Pancreas (tissue), 10 donors: Measurements from ENCODE around the gene KRT9. TPM values are rescaled to one million over a fixed set of nuclear protein-coding genes. Genes with fewer than 3 reads are reported as not detected.

Source experiments
- ATAC-seq, 4 donors: fragments of 200-7000 bp; cut with Tn5 transposase; one replicate each; pipeline versions ENCODE4 v1.8.0 to v1.9.1; 2020; ENCODE audit warnings: mild to moderate bottlenecking in 4 of 4, moderate library complexity in 4 of 4
- DNase-seq, 6 donors: peaks; one replicate each; pipeline ENCODE4 v3.0.0-alpha.2; 2020
- FAIRE-seq: peaks from 2 replicates; lab custom pipeline; 2012; peaks lifted over from hg19 to GRCh38; lab: Jason Lieb, UNC
- H3K27ac ChIP-seq, 4 donors: fragments of 200-600 bp; sonication (generic); 1 replicate in 3 of 4; 2 replicates in 1 of 4; pipeline versions ENCODE4 v1.5.0 to v1.8.0; 2020
- H3K27me3 ChIP-seq, 4 donors: fragments of 200-600 bp; one replicate each; pipeline ENCODE4 v1.8.0; 2021
- H3K36me3 ChIP-seq, 3 donors: fragments of 200-600 bp; sonication (generic) in 1 of 3; one replicate each; pipeline versions ENCODE4 v1.5.0 to v1.8.0; 2020 to 2021
- H3K4me1 ChIP-seq, 3 donors: fragments of 200-600 bp; one replicate each; pipeline ENCODE4 v1.8.0; 2021
- H3K4me3 ChIP-seq, 4 donors: fragments of 200-600 bp; sonication (generic) in 2 of 4; one replicate each; pipeline versions ENCODE4 v1.5.0 to v1.8.0; 2020 to 2021
- H3K9me3 ChIP-seq, 4 donors: fragments of 200-600 bp; one replicate each; pipeline ENCODE4 v1.8.0; 2021
- WGBS, 2 donors: extraction: QIAGEN DNeasy Blood & Tissue Kit; methylation state at CpG; one replicate each; pipeline ENCODE4 v1.1.7; 2013; 5-methylcytosine and 5-hydroxymethylcytosine counted together
- intact Hi-C, 3 donors: fragments of 100-400 bp; cut with DNase I; formaldehyde crosslinking; loops; one replicate each; pipeline versions ENCODE4 v1.11.1 to v1.14.2; 2022
- polyA plus RNA-seq, 2 donors: library from polyadenylated mRNA; stranded (reverse); fragments of 200-250 nt; gene quantifications; one replicate each; pipeline ENCODE4 v1.2.3, GENCODE V29; 2013
- total RNA-seq, 6 donors: library from RNA; stranded (reverse); fragmentation: NEBNext Ultra II Directional in 4 of 6; extraction: Animal tissue kit (Norgen Biotek cat#: 25700) in 4 of 6; gene quantifications; one replicate each; pipeline versions ENCODE4 v1.2.1 to v1.2.4, GENCODE V29; 2021 to 2023
- TF ChIP-seq, protein P1 (sequence below), 4 donors: fragments of 200-600 bp; sonication (generic) in 3 of 4; IDR thresholded peaks; one replicate each; pipeline versions ENCODE4 v1.5.0 to v1.8.0; 2021; ENCODE audit warnings: antibody characterized with exemption in 4 of 4
- donor health status: healthy with polysubstance abuse.
- donor health status: DM: no; HTN: no; CAD: no; lungs with moderate emphysema.
- donor health status: DM: no; HTN: no; CAD: no.
- donor health status: control.
- donor health status: control.
- donor health status: Bipolar disorder and iron deficiency.
- donor health status: DM: yes; HTN: yes; CAD: no.
- donor health status: DM: no; HTN: no; CAD: no.
- donor health status: DM: no; HTN: no; CAD: no.
- donor health status: DM: yes; HTN: yes; CAD: no.

The KRT9 gene
- total and polyA plus RNA-seq, 8 donors = not detected

DNA sequence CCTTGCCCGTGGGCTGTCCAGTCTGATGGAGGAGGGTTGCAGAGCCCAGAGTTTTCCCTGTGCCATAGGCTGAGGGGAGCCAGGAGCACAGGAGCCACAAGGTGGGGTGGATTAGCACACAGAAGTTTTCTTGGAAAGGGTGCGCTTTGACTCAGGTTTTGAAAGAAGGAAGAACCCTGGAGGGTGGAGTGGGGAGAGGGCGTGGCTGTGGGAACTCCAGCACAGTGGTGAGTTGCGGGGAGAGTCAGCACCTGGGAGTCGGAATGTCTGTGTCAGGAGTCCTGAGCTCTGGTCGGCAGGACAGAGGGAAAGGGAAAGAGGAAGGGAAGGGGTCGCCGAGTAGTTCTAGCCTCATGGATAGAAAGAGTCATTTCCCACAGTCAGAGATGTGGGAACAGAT is 23.7 kb upstream of the KRT9 start:
- 55 to 60% methylated on average over 8 of the region's 8 CpGs for WGBS, 2 donors
- no peak for DNase-seq
- H3K27me3 ChIP-seq = no peaks in the 10 kb centered on the region

DNA sequence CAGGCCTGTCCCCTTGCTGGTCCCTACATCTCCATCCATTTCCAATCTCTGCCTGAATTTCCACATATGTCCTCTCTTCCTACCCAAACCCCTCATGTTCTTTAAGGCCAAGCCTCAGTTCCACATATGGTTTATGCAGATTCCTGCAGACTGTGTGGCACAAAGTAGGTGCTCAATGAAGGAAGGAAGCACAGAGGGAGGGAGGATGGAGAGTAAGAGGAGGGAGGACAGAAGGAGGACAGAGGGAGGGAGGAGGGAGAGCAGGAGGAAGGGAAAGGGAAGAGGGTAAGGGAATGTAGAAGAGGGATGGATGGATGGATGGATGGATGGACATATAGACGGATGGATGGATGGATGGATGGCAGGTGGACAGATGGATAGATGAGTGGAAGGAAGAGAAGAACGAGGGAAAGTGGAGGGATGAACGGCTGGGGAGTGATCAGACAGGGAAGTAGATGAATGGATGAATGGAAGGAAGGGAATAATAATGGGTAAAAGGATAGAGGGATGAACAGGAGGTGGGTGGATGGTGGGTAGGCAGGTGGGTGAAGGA is 22.6 kb upstream of the KRT9 start:
- Histone ChIP-seq H3K27ac (no peak overlapping the region), H3K27me3 (no peaks in the 10 kb centered on the region), H3K9me3 (no peaks in the 10 kb centered on the region), H3K4me1 (no peaks in the 10 kb centered on the region), H3K36me3 (no peaks in the 10 kb centered on the region), H3K4me3 (no peak overlapping the region)
- TF ChIP-seq, protein P1, sequence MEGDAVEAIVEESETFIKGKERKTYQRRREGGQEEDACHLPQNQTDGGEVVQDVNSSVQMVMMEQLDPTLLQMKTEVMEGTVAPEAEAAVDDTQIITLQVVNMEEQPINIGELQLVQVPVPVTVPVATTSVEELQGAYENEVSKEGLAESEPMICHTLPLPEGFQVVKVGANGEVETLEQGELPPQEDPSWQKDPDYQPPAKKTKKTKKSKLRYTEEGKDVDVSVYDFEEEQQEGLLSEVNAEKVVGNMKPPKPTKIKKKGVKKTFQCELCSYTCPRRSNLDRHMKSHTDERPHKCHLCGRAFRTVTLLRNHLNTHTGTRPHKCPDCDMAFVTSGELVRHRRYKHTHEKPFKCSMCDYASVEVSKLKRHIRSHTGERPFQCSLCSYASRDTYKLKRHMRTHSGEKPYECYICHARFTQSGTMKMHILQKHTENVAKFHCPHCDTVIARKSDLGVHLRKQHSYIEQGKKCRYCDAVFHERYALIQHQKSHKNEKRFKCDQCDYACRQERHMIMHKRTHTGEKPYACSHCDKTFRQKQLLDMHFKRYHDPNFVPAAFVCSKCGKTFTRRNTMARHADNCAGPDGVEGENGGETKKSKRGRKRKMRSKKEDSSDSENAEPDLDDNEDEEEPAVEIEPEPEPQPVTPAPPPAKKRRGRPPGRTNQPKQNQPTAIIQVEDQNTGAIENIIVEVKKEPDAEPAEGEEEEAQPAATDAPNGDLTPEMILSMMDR (IDR thresholded peaks at IDR 0.05) = no peak
- DNase-seq (no peak), FAIRE-seq (no peak), ATAC-seq (no peak)
- intact Hi-C loops = no loop called here
- 20 to 74% methylated on average over 3 of the region's 3 CpGs for WGBS, 2 donors

More for the DNA sequence above, 23.7 kb upstream of the KRT9 start:
- no peak overlapping the region for H3K27ac ChIP-seq
- TF ChIP-seq, protein P1 (IDR thresholded peaks at IDR 0.05) = no peak
- no peaks in the 10 kb centered on the region for H3K9me3 ChIP-seq
- intact Hi-C loops = no loop called here
- FAIRE-seq (no peak), ATAC-seq (no peak)
- H3K4me3 ChIP-seq = no peak overlapping the region
- no peaks in the 10 kb centered on the region for H3K36me3 ChIP-seq
- no peaks in the 10 kb centered on the region for H3K4me1 ChIP-seq

DNA sequence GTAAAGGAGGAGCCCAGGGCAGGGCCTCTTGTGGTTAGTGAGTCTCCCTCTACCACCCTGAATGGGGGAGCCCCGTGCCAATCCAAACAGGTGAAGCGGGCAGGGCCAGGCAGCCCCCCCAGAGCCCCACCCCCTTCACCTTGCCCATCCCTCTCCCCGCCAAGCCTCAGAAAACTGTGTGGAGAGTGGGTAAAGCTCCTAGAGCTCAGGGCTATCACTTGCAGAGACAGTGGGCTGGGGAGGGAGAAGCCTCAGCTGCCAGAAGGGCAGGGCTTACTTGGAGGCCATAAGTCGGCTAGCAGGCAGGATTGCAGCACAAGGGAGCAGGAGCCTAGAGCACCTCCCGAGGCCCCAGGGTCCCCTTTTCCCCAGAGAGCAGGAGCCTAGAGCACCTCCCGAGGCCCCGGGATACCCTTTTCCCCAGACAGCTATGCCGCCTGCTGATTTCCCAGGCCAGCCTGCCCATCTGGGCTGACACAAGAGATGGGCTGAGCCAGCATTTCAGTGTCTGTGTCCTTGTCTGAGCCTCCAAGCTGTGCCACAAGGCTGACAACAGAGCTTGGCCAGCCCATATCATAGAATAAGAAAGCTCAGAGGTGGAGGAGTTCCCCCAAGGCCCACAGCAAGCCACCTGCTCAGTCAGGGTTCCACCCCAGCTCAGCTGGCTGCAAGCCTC is 21.6 kb upstream of the KRT9 start:
- ATAC-seq = peak in 1 of 4 donors; percentile 56
- no peak overlapping the region for H3K4me3 ChIP-seq
- no peak for FAIRE-seq
- no peaks in the 10 kb centered on the region for H3K27me3 ChIP-seq
- 55 to 72% methylated on average over 8 of the region's 8 CpGs for WGBS, 2 donors
- TF ChIP-seq, protein P1 (IDR thresholded peaks at IDR 0.05) = no peak
- H3K4me1 ChIP-seq = no peaks in the 10 kb centered on the region
- no peak for DNase-seq
- intact Hi-C loops = no loop called here
- H3K36me3 ChIP-seq = no peaks in the 10 kb centered on the region
- H3K27ac ChIP-seq = no peak overlapping the region
- no peaks in the 10 kb centered on the region for H3K9me3 ChIP-seq

DNA sequence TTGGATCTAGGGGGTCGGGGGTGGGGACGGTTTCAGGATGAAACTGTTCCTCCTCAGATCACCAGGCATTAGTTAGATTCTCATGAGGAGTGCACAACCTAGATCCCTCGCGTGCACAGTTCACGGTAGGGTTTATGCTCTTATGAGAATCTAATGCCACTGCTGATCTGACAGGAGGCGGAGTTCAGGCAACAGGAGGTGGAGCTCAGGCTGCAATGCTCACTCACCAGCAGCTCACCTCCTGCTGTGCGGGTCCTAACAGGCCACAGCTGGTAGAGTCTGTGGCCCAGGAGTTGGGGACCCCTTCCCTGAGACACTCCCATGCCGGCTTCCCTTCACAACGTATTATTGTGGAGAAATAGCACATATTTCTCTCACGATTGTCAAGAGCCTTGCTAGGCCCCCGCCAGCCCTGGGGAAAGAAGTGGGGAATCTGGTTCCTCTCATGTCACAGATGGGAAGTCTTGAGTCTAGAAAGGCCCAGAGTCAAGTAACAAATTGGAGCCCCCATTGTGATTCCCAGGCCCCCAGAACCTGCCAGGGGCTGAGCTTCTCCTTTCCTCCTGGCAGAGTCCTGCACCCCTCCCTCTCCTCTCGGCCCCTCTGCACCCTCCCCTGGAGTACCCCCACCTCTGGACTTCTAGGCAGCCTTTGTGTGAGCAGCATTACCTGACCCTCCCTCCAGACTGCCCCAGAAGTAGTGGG is 20.9 kb upstream of the KRT9 start:
- TF ChIP-seq, protein P1 (IDR thresholded peaks at IDR 0.05) = no peak
- FAIRE-seq (no peak), ATAC-seq (no peak), DNase-seq (no peak)
- no peaks in the 10 kb centered on the region for H3K9me3 ChIP-seq
- no peaks in the 10 kb centered on the region for H3K27me3 ChIP-seq
- 59 to 80% methylated on average over 12 of the region's 12 CpGs for whole genome bisulfite sequencing, 2 donors
- no peak overlapping the region for H3K27ac ChIP-seq
- H3K4me1 ChIP-seq = no peaks in the 10 kb centered on the region
- no peaks in the 10 kb centered on the region for H3K36me3 ChIP-seq
- H3K4me3 ChIP-seq = no peak overlapping the region
- intact Hi-C loops = no loop called here
